GM18505 (cell line): Measurements from ENCODE around the gene DGCR6L.
"Not testable (repeated sequence)": the region's sequence is repeated elsewhere in the genome, so short reads cannot be mapped to it uniquely, and the experiment has no call there.

Experiments
- ATAC-seq: cut with Tn5 transposase; IDR thresholded peaks from one replicate; pipeline ENCODE4 v1.9.1; 2021; ENCODE audit not compliant: unreplicated experiment
- POLR2A ChIP-seq: IDR thresholded peaks from 4 replicates; pipeline ENCODE4 v1.6.1; 2011; ENCODE audit warnings: borderline replicate concordance; ENCODE audit not compliant: insufficient read depth, insufficient read length; ENCODE audit errors: extremely low read depth

Gene DGCR6L

DNA sequence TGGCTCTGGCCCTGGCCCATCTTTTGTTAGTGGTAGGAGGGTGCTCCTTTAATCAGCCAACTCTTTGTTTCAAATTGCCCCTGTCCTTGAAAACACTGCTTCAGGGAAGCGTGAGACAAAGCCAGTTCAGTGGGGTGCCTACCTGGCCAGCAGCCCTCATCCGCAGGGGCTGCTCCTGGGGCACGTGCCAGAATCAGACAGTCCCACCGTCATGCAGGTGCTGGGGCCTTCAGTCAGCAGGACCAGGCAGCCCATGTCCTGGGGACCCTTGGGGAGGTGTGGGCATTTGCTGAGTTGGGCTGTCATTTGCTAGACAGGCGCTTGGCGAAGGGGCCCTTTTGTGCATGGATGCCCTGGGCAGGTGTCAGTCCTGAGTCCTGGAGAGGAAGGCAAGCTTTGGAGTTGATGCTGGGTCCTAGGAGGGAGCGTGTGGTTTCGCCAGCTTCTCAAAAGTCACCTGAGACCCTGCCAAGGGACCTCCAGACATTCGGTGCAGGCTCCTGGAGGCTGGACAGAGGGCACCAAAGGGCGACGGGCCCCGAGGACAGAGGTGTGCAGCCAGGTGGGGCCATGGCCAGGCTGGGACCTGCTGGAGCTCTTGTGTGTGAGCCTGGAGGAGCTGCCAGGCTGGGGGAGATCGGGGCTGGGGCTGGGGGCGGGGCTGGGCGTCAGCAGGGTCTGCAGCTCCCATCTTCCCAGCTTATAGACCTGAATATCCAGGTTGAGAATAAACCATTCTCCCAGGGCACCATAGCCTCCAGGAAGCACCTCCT lies 36.8 kb downstream of the DGCR6L start:
- no peak for TF ChIP-seq POLR2A
- ATAC-seq: no peak

DNA sequence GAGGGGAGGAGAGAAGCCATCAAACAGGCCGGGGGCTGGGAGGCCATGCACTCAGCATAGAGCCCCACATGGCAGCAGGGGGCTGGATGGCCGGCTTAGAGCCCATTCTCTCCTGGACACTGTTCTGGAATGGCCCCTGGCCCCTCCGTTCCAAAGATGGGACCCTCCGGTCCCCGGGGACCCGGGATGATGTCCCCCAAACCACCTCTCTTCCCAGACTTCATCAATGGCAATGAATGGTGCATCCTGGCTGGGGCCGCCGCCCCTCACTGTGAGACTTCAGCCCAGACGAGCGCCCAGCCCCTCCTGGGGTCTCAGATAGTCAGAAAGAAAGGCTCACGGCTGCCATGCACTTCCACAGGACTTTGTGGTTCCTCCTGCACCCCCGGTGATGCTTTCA lies 38.0 kb downstream of the DGCR6L start:
- no peak for TF ChIP-seq POLR2A
- no peak for ATAC-seq

- ATAC-seq: not testable (repeated sequence)
Observed at GRCh38 chr22:20281473-20281872, 38.4 kb downstream of the DGCR6L start.

GRCh38 chr22:20280866-20281265 lies 39.0 kb downstream of the DGCR6L start:
- no peak for TF ChIP-seq POLR2A
- ATAC-seq: no peak

GRCh38 chr22:20280163-20280562 lies 39.7 kb downstream of the DGCR6L start:
- not testable (repeated sequence) for ATAC-seq

DNA sequence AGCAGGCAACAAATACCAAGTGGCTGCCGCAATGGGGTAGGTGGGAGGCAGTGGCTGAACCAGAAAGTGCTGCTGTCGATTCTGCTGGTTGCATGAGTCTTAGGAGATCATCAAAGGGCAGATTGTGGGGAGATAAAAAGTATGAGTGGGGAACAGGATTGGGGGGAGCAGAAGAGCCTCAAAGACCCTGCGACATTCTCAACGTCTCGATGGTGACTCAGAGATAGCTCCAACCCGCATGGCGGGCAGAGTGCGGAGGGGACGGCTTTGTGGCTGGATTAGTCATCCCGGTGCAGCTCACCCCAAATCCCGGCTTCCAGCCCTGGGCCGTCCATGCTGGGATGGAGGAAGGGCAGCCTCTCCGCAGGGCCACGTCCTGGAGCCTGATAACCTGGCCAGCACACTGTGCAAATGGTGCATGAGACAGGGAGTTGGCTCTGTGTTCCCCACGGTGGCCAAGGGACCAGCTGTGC lies 40.2 kb downstream of the DGCR6L start:
- no peak for TF ChIP-seq POLR2A
- no peak for ATAC-seq

DNA sequence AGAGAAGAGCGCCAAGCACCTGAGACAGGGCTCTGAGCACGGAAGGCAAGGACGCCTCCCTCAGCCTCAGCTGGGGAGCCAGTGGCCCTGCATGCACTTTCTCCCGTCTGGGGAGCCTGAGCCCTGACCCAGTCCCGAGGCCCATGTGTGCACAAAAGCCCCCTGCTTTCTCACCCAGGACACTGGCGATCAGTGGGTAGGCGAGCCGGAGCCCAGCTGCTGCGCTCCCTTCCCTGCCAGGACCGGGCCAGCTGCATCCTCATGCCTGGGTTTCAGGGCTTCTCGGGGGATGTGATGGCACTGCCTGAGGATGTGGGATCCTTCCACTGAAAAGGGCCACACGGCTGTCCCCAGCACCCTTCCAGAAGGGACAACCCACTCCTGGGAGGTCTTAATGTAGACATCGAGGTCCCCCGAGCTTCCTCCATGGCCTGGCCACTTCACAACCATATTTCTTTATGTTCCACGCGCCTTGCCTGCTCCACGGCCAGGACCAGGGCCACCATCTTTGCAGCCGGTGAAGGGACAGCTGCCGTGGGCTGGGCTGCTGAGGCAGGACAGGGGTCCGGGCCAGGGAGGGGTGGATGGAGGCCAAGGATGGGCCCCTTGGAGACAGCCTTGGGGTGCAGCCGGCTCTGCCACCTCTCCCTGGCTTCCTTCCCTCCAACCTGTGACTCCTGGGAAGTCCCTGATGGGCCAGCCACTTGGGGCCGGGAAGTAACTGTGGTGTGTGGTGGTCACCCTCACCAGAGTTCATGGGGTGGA lies 41.0 kb downstream of the DGCR6L start:
- ATAC-seq: not testable (repeated sequence)

DNA sequence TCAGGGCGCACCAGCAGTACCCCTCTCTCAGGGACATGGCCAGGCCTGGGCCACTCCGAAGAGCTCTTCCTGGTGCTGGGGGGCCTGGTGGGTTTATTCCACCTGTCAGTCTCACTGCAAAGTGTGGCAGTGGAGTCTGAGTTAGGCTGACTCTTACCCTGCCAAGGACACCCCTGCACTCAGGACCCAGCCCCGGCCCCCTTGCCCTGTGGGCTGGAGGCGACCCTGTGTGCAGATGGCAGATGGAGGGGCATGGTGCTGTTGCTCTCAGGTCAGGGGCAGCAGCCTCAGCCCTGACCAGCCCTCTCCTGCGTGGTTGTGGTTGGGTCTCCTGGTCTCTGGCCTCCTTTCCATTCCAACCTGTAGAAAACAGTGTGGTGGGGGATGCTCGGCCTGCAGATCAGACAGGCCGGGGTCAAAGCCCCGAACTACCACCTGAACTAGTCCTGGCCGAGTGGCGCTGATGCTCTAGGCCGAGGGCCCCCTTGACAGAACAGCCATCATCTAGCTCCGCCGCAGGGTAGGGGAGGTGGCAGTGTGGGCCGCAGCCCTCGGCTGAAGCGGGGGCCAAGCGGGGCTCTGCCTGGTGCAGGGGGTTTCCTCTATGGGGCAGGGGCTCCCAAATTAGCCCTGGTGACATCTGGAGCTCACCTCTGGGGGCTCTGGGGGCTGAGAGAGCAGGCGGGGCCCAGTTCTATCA lies 41.8 kb downstream of the DGCR6L start:
- ATAC-seq: not testable (repeated sequence)

- TF ChIP-seq POLR2A: no peak
- ATAC-seq: no peak
Observed at GRCh38 chr22:20276468-20276867, 43.4 kb downstream of the DGCR6L start.

- TF ChIP-seq POLR2A: no peak
- no peak for ATAC-seq
Observed at GRCh38 chr22:20275836-20276235, 44.0 kb downstream of the DGCR6L start.

DNA sequence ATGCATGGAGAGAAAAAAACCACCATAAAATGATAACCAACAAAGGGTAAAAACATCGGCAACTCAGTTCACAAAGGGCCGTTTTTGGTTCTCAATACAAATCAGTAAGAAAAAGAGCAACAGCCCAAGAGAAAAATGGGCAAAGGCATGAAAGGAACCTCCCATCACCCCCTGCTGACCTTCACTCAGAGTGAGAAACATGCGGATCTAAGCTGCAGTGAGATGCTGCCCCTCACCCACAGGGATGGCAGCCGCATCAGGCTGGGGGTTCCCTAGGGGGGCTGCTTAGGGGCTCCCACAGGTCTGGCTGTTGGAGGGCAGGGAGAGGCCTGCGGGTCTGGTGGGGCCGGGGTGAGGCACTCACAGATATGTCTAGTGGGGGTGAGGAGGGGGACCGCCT lies 44.5 kb downstream of the DGCR6L start:
- ATAC-seq: not testable (repeated sequence)

GRCh38 chr22:20274374-20274773 lies 45.5 kb downstream of the DGCR6L start:
- ATAC-seq: not testable (repeated sequence)

GRCh38 chr22:20273758-20274181 lies 46.1 kb downstream of the DGCR6L start:
- no peak for ATAC-seq
- TF ChIP-seq POLR2A: no peak

DNA sequence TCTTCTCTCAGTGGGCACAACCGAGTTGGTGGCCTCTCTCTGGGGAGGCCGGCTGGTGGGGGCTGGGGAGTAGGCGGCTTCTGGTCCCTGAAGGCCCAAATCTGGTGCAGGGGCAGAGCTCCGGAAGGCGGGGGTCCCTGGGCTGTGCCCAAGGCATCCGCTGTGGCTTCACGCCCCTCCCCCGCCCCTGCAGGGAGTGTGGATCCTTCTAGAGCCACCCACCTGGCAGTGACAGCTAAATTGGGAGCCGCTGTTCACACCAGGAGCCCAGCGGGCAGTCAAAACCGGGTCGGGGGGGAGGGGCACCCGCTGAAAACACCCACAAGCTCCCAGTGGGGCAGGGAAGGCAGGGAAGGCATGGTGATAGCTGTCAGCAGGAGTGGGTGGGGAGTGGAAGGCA lies 47.2 kb downstream of the DGCR6L start:
- no peak for ATAC-seq
- no peak for TF ChIP-seq POLR2A
